GF-D8 (cell line): Measurements from ENCODE around the gene PAX5.
"Not testable (repeated sequence)": the region's sequence is repeated elsewhere in the genome, so short reads cannot be mapped to it uniquely, and the experiment has no call there.

Experiments used
- DNase-seq: peaks from one replicate; lab custom pipeline; 2025; lab: John Stamatoyannopoulos, UW

The PAX5 gene

DNA sequence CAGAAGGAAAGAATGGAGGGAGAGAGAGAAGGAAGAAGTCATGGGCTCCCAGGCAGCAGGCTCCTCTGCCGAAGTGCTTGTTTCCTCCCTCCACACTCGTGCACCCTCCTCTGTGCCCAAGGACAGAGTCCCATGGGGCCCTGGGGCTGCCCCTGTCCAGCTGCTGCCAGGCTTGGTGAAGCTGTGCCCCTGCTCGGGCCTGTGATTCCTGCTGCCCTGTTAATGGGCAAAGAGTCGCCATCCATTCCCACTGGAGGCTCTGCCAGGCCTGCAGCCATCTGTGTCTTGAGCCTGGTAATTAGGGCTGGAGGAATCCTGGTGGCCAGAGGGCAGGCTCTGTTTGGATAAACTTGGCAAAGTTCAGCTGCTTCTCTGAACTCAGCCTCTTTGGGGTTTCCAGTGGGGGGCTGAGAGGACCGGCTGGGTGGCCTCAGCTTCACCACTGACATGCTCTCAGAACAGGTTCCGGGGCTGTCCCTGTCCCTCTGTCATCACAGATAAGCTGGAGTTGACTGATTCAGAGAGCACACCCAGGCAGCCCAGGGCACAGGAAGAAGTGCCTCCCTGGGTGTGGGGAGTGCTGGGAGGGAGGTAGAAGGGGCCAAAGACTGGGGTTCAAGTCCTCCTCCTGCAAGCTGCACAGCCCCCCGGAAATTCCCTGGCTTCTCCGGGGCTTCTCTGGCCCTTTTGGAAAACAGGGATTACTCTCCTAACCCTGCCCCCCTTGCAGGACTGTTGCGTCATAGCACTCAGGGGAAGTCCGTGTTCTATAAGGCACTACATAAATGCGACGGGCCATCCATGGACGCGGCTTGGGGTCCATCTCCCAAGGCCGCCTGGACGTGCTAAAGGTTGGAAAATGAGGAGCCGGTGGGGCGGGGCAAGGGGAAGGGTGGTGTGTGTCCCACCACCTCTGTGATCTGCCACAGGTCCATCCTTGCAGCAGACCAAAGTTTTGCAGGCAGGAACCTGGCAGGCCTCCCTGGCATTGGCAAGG is 154.8 kb downstream of the PAX5 start:
- DNase-seq, result no peak

DNA sequence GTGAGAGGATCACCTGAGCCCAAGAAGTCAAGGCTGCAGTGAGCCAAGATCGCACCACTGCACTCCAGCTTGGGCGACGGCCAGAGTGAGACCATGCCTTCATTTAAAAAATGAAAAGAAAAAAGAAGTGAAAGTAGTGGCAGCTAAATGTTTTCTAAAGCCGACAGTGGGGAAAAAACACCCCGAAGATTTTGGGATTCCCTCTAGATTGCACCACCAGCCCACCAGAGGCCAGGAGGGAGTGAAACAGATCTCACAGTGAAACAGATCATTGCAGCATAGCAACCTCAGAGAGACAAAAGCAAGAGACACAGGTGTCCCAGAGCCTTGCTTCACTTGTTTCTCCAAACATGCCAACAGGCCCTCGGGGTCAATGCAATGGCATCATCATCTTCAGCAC is 156.8 kb downstream of the PAX5 start:
- no peak for DNase-seq

- DNase-seq, result no peak
Measured at GRCh38 chr9:36876056-36876455, 158.0 kb downstream of the PAX5 start.

- no peak for DNase-seq
Measured at GRCh38 chr9:36874921-36875320, 159.1 kb downstream of the PAX5 start.

DNA sequence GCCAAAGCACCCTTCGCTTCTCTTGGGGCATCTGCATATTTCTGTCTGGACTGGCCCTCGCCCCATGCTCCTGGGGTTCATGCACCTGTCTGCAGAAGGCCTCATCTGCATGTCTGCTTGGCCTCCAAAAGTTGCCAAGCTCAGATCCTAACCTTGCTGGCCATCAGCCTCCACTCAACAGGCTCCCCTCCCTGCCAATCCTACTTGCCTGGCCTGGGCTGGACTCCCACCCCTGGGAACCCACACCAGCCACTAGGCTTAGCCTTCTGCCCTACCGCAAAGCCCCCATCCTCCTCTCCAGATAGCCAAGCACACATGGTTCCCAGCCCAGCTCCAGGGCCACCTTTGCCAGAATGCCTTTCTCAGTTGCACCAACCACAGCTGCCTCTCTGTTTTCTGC is 159.8 kb downstream of the PAX5 start:
- no peak for DNase-seq

- no peak for DNase-seq
Measured at GRCh38 chr9:36873247-36873875, 160.7 kb downstream of the PAX5 start.

DNA sequence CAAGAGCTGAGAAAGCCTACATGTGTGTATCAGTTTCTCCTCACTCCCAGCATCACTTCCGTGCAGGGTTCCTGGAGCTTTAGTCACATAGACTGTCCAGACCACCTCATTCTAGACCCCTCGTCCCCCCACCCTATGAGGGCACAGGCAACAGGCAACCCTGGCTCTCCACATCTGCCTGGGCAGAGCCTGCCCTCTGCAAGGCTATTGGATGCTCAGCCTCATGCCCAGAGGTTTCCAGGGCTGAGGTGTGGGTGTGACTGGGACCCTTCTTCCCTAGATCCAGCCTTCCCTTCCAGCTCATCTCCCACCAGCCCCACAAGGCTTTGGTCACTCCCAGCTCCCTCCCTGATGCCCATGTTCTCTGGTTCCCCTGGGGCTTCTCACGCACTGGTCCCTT is 161.4 kb downstream of the PAX5 start:
- no peak for DNase-seq

DNA sequence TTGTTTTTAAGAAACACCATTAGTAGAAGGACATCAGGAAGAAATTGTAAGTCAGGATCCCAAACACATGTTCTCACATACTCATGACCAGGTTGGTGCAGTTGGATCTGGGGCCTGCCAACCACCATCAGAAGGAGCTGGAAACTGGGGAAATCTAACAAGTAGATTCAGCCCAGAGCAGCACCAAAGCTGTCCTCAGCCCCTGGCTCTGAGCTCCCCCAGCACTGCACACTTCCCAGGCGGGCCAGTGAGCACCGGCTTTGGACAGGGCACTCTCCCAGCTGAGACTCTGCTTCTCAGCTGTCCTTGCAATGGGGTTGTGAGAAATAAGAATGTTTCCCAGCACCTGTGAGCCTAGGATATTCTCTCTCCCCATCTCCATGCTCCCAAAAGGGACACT is 162.5 kb downstream of the PAX5 start:
- DNase-seq, result no peak

DNA sequence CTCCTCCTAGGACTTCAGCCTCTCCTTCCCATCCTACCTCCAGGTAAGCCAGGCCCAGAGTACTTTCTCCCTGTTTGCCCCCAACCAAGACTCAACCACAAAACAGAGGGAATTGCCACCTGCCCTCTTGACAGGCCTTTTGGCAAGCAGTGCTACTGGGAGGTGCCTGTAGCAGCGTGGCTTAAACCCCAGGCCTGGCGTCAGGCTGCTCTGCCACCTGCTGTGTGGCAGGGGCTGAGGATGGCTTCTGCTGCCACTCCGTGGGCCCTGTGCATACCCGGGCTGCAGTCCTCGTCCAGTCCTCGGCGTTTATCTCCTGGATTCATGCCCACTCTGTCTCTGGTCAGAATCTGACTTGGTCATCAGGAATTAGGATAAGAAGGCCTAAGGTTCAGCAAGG is 163.1 kb downstream of the PAX5 start:
- DNase-seq, result no peak

GRCh38 chr9:36869605-36870004 is 164.5 kb downstream of the PAX5 start:
- not testable (repeated sequence) for DNase-seq

DNA sequence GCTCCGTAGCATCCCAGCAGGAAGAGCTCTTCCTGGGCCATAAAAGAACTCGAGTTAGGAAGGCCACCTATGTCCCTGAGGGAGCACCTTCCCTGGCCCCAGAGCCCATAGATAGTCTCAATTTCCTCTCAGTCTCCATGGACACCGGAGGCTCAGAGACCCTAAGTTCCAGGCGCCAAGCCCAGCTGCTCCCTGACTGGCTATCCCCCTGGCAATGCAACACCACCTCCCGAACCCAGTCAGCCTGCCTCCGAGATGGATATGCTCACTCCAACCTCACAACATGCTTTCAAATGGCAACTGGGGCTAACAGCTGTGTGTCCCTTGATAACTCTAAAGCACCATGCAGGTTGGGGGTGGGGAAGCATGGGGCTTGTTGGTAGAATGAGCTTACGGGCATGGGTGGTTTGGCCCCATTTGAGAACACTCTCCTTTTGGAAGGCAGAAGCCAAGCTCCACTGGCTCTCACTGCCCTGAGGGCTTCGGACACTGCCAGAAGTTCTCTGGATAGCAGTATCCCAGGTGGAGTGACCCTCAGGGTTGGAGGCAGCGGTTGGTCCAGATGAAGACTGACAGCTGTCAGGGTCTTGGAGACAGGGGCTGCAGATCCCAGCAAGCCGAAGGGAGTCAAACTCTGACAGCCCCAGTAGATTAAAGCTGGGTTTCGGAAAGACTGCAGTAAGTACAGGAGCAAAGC is 165.3 kb downstream of the PAX5 start:
- no peak for DNase-seq

DNA sequence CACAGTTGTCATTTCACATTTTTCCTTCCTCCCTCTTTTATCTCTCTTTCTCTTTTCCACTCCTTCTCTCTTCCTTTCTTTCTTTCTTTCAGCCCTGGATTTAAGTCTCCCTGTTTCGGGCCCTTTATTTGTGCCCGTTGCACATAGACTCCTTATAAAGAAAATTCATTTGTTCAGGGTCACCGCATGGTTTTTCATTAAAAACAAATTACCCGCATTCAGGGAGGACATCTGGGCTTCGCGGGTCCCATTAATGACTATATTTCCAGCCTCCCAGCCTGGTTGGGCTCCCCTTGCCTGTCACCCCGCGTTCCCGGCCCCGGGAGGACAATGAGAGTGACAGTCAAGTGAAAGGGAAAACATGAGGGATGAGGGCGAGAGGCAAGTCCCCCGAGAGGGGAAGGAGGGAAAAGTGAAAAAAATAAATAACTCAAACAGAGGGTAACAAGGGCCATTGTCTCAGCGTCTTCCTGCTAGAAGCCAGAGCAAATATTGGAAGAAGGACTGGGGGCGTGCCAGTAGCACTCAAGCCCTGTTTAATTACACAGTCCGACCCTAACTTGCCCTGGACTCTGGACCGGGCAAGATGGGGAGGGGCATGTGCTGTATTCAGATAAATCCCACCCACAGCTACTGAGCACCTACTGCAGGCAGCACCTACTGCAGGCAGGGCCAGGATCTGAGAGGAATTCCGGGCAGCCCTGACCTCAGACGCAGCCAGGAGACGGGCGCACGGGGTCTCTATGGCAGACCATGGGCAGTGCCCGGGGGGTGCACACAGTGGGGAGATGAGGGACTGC is 166.2 kb downstream of the PAX5 start:
- DNase-seq, result no peak

GRCh38 chr9:36867241-36867640 is 166.8 kb downstream of the PAX5 start:
- DNase-seq, result no peak

GRCh38 chr9:36866840-36867239 is 167.2 kb downstream of the PAX5 start:
- DNase-seq, result no peak

DNA sequence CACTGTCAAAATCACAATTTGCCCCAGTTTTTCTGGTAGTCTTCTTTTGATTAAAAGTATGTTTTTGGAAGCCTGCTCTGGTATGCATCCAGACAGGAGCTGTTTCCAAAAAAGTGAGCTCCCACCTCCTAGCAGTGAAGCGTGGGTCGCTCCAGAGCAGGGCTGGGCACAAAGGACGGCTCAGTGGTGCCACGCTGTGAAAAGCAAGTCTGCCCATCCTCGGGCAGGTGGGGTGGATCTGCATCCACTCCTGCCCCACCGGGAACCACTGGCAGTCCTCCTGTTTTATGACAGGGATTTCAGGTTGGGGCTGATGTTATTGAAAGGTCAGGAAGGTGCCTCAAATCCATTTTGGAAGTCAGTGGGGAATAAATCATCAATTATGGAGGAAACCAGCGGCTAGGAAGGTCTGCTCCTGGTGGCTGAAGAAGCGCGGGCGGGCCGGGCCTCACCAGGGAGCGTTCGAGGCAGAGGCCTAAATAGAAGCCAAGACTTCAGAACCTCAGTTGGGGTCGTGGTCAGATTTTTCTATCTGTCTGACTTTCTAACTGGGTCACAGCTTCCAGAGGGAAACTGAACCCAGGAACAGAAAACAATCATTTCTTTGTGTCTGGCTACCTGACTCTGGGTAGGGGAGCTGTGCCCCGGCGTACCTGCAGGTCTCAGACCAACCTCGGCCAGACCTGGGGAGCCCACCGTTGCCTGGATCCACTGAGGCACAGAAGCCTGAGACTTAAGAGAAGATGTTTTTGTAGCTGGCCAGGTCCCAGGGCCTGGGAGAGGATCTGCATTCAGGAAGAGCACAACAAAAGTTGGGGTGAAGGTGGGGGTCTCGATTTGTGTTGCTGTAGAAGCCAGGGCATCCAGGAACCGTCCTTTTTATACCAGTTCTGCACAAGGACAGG is 168.1 kb downstream of the PAX5 start:
- no peak for DNase-seq

DNA sequence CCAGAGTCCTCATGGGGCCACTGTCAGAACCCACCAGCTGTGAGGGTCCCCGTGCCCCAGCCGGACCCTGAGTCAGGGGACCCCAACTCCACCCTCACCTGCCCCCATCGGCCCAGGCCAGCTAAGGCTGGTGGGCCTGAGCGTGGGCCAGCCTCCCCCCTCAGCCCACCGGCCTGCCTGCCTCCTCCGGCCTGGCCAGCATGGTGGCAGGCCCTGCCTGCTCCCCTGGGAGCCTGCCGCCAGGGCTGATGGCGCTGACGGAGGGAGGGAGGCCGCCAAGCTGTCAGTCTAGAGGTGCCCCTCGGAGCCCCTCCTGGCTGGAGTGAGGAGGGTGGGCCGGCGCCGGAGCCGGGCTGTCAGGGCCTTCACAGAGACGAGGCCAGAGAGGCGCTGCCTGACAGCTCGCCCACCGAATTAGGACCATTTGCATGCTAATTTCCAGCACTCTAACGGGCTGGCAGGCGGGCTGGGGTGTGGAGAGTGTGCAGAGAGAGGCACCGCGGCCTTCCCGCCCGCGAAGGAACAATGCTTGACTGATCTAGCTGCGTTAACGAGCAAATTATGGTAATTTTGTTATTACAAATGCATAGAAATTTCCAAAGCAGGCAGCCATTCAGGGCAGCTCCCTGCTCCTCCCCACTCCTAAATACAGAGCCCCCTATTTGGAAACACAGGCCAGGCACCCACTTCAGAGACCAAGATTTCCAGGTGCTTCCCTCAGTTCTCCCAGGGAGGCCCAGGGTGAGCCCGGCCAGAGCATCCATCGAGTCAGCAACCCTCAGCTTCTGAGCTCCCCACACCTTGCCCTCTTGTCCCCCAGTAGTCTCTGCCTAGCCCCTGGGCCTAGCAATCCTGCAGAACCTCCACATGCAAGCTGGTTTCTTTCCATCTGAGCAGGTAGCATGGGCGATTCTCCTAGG is 169.3 kb downstream of the PAX5 start:
- no peak for DNase-seq

DNA sequence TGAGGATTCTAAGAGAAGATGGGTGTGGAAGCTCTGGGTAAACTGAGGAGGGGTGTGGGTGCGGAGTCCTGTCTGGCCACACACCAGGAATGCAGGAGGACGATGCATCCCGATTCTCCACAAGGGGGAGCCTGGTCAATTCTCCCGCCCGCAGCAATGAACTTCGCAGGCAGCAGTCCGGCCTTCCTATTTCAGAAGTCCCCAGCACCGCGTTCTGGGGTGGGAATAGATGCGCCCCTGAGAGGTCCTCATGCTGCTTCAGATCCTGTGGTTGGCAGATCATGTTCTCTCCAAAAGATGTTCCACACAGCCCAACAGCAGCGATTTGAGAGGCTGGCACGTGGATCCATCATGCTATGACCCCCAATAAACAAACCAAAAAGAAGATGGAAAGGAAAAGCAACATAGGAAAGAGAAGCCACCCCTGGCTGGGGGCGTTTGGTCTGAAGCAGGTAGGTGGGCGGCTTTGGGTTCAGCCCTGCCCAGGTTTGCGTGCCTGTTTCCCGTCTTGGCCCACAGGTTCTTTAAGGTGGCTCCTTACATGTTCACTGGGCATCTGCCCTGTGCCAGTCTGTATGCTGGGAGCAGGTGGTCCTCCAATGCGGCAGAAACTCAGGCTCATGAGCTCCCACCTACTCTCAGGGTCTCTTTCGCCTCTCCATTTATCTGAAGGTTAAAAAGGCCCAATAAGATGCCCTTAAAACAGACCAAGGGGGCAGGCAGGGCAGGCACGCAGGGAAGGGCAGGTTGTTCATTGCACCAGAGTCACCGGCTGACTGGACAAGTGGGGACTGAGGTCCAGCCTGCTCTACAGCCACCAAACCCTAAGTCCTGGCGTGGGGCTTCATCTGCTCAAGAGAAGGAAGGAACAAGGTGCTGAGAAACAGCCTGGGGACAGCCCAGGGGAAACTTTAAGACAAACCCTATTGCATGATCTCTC is 171.6 kb downstream of the PAX5 start:
- no peak for DNase-seq

DNA sequence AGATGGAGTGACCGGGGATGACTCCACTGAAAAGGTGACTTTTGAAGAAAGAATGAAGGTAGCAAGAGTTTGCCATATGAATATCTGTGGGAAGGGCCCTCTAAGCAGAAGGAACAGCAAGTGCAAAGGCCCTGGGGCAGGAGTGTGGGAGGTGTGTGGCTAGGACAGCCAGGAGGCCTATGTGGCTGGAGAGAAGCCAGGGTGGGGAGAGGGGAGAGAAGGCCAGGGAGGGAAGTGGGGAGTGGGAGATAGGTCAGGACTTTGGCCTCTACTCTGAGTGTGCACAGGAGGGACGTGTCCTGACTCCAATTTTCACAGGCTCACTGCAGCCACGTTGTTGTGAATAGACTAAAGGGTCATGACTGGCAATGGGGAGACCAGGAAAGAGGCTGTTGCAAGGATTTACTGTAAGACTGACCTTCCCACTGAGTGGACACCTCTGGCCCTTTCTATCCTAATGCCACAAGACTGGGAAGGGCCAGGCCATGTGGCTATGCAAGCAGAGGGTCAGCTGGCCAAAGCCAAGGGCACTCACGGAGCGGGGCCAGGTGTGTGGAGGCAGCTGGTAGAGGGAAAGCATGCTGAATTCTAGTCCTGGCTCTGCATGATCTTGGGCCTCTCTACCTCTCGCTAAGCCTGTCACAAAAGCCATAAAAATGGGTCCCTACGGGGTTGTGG is 172.4 kb downstream of the PAX5 start:
- DNase-seq, result no peak
